Breast epithelium (tissue), 4 donors: Measurements from ENCODE around the gene CDIPT. TPM values are rescaled to one million over a fixed set of nuclear protein-coding genes. Genes with fewer than 3 reads are reported as not detected.

Experiments used
- DNase-seq, 2 donors: peaks; one replicate each; pipeline ENCODE4 v3.0.0-alpha.2; 2019; ENCODE audit warnings: low spot score in 2 of 2
- H3K27ac ChIP-seq, 2 donors: fragments of 200-600 bp; sonication (generic) in 1 of 2; one replicate each; pipeline ENCODE4 v1.5.1; 2016 to 2019; ENCODE audit warnings: mild to moderate bottlenecking in 1 of 2
- H3K27me3 ChIP-seq, 2 donors: fragments of 200-600 bp; sonication (generic) in 1 of 2; one replicate each; pipeline versions ENCODE4 v1.5.1 to v1.6.0; 2017 to 2019; ENCODE audit warnings: control low read depth in 1 of 2, mild to moderate bottlenecking in 1 of 2
- H3K36me3 ChIP-seq: fragments of 200-600 bp; one replicate; pipeline ENCODE4 v1.5.1; 2019
- H3K4me1 ChIP-seq, 2 donors: fragments of 200-600 bp; sonication (generic); one replicate each; pipeline ENCODE4 v1.5.1; 2016 to 2019; ENCODE audit warnings: control low read depth in 1 of 2
- H3K4me3 ChIP-seq, 3 donors: fragments of 200-600 bp; sonication (generic); 1 replicate in 2 of 3; 2 replicates in 1 of 3; pipeline ENCODE4 v1.5.1; 2016 to 2019; ENCODE audit warnings: mild to moderate bottlenecking in 3 of 3, moderate library complexity in 2 of 3
- H3K9me3 ChIP-seq, 2 donors: fragments of 200-600 bp; sonication (generic) in 1 of 2; one replicate each; pipeline ENCODE4 v1.5.1; 2016 to 2019; ENCODE audit warnings: control low read depth in 1 of 2
- POLR2A ChIP-seq: fragments of 450-650 bp; IDR thresholded peaks from one replicate; pipeline ENCODE4 v1.6.1; 2016; ENCODE audit warnings: antibody characterized with exemption, mild to moderate bottlenecking, moderate library complexity
- POLR2AphosphoS5 ChIP-seq, 3 donors: sonication (generic); formaldehyde crosslinking; IDR thresholded peaks; one replicate each; pipeline ENCODE4 v1.6.1; 2017; ENCODE audit warnings: antibody characterized with exemption in 3 of 3
- intact Hi-C: fragments of 100-400 bp; cut with DNase I; formaldehyde crosslinking; loops from one replicate; pipeline ENCODE4 v1.15.1; 2023; ENCODE audit warnings: low total_unique reads
- total RNA-seq, 3 donors: library from RNA; depleted of rRNA; stranded (reverse); fragments of >200 nt; gene quantifications; one replicate each; pipeline ENCODE4 v1.1.0, GENCODE V29; 2016
- TF ChIP-seq, protein P1 (sequence below), 3 donors: fragments of 450-650 bp; IDR thresholded peaks; one replicate each; pipeline ENCODE4 v1.5.1; 2016 to 2017; ENCODE audit warnings: antibody characterized with exemption in 3 of 3, mild to moderate bottlenecking in 3 of 3, moderate library complexity in 3 of 3

Gene CDIPT
- total RNA-seq, 3 donors from 2014 or later = 102 to 119 (median 117) TPM

DNA sequence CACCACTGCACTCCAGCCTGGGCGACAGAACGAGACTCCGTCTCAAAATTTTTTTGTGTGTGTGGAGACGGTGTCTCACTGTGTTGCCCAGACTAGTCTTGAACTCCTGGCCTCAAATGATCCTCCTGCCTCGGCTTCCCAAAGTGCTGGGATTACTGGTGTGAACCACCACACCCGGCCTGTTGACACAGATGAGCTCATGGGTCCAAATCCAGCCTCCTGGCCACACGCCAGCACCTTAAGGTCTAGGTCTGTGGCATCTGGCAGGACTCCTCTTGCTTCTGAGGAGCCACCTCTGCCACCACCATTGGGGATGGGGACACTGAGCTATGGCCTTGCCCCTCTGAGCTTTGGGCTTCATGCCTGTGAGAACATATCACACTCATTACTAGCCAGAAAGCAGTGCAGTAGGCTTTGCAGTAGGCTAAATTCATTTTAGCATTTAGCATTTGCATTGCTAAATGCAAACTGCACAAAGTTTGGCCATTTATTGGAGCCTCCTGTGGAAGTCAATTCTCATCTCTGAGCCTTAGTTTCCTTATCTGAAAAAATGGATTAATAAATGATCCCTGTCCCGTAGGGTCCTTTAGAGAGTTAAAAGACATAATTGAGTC lies 5.5 kb upstream of the CDIPT start:
- no peak for DNase-seq
- intact Hi-C loops = loop anchor here (10.0 kb wide), 2 partner anchors 64 to 146 kb away; partner anchors contain the start of genes DOC2A and MAZ
- Histone ChIP-seq H3K4me1 (no peaks in the 10 kb centered on the region), H3K36me3 (no peaks in the 10 kb centered on the region), H3K9me3 (no peaks in the 10 kb centered on the region), H3K27ac (no peak overlapping the region), H3K4me3 (no peak overlapping the region), H3K27me3 (no peaks in the 10 kb centered on the region)
- TF ChIP-seq, protein P1, sequence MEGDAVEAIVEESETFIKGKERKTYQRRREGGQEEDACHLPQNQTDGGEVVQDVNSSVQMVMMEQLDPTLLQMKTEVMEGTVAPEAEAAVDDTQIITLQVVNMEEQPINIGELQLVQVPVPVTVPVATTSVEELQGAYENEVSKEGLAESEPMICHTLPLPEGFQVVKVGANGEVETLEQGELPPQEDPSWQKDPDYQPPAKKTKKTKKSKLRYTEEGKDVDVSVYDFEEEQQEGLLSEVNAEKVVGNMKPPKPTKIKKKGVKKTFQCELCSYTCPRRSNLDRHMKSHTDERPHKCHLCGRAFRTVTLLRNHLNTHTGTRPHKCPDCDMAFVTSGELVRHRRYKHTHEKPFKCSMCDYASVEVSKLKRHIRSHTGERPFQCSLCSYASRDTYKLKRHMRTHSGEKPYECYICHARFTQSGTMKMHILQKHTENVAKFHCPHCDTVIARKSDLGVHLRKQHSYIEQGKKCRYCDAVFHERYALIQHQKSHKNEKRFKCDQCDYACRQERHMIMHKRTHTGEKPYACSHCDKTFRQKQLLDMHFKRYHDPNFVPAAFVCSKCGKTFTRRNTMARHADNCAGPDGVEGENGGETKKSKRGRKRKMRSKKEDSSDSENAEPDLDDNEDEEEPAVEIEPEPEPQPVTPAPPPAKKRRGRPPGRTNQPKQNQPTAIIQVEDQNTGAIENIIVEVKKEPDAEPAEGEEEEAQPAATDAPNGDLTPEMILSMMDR (IDR thresholded peaks at IDR 0.05) = no peak
- no peak for TF ChIP-seq POLR2AphosphoS5 (IDR thresholded peaks at IDR 0.05)

GRCh38 chr16:29864205-29864604 lies 1.2 kb upstream of the CDIPT start:
- no peaks in the 10 kb centered on the region for H3K36me3 ChIP-seq
- no peaks in the 10 kb centered on the region for H3K27me3 ChIP-seq
- H3K27ac ChIP-seq = no peak overlapping the region
- TF ChIP-seq POLR2AphosphoS5 (IDR thresholded peaks at IDR 0.05) (no peak), POLR2A (no peak)
- TF ChIP-seq, protein P1 (IDR thresholded peaks at IDR 0.05) = no peak
- DNase-seq = no peak
- H3K4me3 ChIP-seq = no peak overlapping the region
- H3K9me3 ChIP-seq = no peaks in the 10 kb centered on the region
- intact Hi-C loops = loop anchor here (10.0 kb wide), 2 partner anchors 59 to 151 kb away; partner anchors contain the start of genes DOC2A and MAZ
- peaks cover 3 to 10% of the 10 kb centered on the region in 2 donors for H3K4me1 ChIP-seq

DNA sequence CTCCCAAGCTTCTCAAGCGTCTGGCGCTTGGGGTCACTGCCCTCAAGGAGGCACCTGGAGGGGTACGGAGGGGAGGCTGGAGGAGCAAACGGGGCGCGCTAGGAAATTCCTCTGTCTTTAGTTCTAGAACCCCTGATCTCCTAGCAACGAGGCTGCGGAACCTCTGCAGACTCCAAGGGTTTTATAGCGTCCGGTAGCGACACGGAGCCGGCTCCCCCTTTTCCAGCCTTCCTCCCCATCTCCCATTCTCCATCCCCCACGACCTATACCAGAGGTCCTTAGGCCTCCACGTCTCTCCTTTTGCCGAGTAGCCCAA lies 601 bp upstream of the CDIPT start:
- Histone ChIP-seq H3K4me3 (peak overlapping the region in 2 of 3 donors; percentile 68 to 95), H3K9me3 (no peaks in the 10 kb centered on the region), H3K27ac (peak overlapping the region in 1 of 2 donors; percentile 92), H3K36me3 (no peaks in the 10 kb centered on the region), H3K27me3 (no peaks in the 10 kb centered on the region), H3K4me1 (peaks cover 3 to 10% of the 10 kb centered on the region in 2 donors)
- no peak for TF ChIP-seq POLR2AphosphoS5 (IDR thresholded peaks at IDR 0.05)
- TF ChIP-seq, protein P1 (IDR thresholded peaks at IDR 0.05) = peak in 1 of 3 donors; percentile 30
- TF ChIP-seq POLR2A = no peak
- DNase-seq = no peak
- intact Hi-C loops = loop anchor here (10.0 kb wide), 2 partner anchors 59 to 151 kb away; partner anchors contain the start of genes DOC2A and MAZ

- Histone ChIP-seq H3K9me3 (no peaks in the 10 kb centered on the region), H3K36me3 (no peaks in the 10 kb centered on the region), H3K27me3 (no peaks in the 10 kb centered on the region), H3K4me1 (peaks cover 3 to 10% of the 10 kb centered on the region in 2 donors), H3K27ac (peak overlapping the region; percentile 90 to 92), H3K4me3 (peak overlapping the region; percentile 68 to 97 (median 95))
- DNase-seq = no peak
- TF ChIP-seq, protein P1 (IDR thresholded peaks at IDR 0.05) = no peak
- TF ChIP-seq POLR2AphosphoS5 (IDR thresholded peaks at IDR 0.05) (no peak), POLR2A (no peak)
- intact Hi-C loops = loop anchor here (10.0 kb wide), 2 partner anchors 58 to 152 kb away; partner anchors contain the start of genes DOC2A and MAZ
Observed at GRCh38 chr16:29862383-29862883, 593 bp downstream of the CDIPT start.

GRCh38 chr16:29860218-29860617 lies 2.8 kb downstream of the CDIPT start:
- intact Hi-C loops = loop anchor here (10.0 kb wide), 2 partner anchors 55 to 155 kb away; partner anchors contain the start of genes DOC2A and MAZ

More at GRCh38 chr16:29860218-29860617, 2.8 kb downstream of the CDIPT start:
- H3K36me3 ChIP-seq = no peaks in the 10 kb centered on the region
- no peak for DNase-seq
- peak overlapping the region; percentile 13 to 20 for H3K27ac ChIP-seq
- H3K4me1 ChIP-seq = peaks cover 3 to 10% of the 10 kb centered on the region in 2 donors
- no peaks in the 10 kb centered on the region for H3K27me3 ChIP-seq
- H3K4me3 ChIP-seq = no peak overlapping the region
- H3K9me3 ChIP-seq = no peaks in the 10 kb centered on the region
- TF ChIP-seq POLR2A = no peak
- TF ChIP-seq POLR2AphosphoS5 (IDR thresholded peaks at IDR 0.05) = no peak
- TF ChIP-seq, protein P1 (IDR thresholded peaks at IDR 0.05) = no peak
